Activated CD4-positive, alpha-beta T cell treated with anti-CD3 and anti-CD28 coated beads, Interleukin-2, amount 50 U/mL, for 16 hours (primary cell): ENCODE results near the gene ZNRF2.
"Not testable (repeated sequence)": the region's sequence is repeated elsewhere in the genome, so short reads cannot be mapped to it uniquely, and the experiment has no call there.

Experiments used
- DNase-seq: peaks from one replicate; pipeline ENCODE4 v3.0.0-alpha.2; 2020

Gene ZNRF2

GRCh38 chr7:30292416-30293038 is 8.1 kb downstream of the ZNRF2 start:
- not testable (repeated sequence) for DNase-seq

GRCh38 chr7:30296304-30296703 is 11.9 kb downstream of the ZNRF2 start:
- not testable (repeated sequence) for DNase-seq

- DNase-seq: not testable (repeated sequence)
Observed at GRCh38 chr7:30297499-30297898, 13.1 kb downstream of the ZNRF2 start.

DNA sequence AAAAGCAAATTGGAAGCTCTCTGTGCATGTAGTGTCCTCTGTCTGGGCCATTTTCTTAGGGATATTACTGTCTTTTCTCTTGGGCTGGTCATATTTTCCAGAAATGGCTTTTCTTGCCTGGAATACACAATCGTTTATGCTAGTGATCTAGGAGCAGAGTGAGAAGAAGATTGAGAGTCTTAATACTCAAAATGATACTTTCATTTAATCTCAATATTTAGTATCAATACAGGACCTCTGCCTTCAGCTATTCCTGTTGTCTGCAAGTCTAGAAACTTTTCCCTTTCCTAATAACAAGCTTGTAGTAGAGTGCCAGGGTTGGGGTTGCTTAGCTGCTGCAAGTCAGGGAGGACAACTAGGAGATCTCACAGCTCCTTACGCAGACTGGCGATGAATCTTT is 14.0 kb downstream of the ZNRF2 start:
- not testable (repeated sequence) for DNase-seq

DNA sequence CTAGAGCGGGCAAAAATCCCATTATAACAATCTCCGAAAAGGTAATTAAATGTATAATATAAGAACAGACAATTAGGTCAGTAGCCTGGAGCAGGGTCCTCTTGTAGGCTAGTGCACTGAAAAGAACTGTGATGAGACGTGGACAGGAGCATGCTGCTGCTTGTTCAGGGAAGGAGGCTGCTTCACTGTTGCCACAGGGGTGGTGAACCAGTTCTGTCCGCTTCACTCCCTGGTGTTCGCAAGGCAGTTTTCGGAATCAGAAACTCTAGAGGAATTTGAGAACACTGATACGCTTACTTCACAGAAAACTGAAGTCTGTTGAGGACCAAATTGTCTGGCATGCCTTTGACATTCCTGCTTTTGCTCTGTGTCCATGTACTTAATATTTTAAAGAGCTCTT is 17.4 kb downstream of the ZNRF2 start:
- DNase-seq: no peak

- no peak for DNase-seq
Observed at GRCh38 chr7:30302656-30303311, 18.4 kb downstream of the ZNRF2 start.

DNA sequence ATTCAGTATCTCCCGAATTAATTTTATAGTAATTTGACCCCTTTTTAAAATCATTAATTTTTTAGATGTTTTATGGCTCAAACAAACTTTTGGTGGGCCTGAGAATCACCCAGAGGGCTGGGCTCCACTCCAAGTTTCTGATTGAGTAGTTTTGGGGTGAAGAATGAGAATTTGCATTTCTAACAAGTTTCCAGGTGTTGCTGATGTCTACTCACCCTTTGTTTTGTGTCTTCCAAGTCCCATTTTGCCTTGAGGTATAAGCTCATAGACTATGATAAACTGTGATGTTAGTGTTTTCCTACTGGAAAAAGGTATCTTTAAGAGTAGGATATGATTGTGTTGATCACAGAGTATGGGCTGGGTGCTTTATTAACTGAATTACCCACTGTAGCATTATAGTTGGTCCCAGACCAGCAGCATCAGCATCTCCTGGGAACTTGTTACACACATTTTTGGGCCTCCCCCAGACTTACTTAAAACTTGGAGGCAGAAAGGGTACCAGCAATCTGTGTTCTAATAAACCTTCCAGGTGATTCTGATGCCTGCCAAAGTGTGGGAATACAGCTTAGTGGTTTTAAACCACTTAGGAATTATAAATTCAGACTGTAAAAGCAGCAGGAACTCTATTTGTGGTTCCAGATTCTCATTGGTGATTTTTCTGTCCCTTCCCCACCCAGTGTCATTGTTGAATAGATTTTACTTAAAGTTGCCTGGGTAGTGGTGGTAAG is 19.1 kb downstream of the ZNRF2 start:
- DNase-seq: no peak

DNA sequence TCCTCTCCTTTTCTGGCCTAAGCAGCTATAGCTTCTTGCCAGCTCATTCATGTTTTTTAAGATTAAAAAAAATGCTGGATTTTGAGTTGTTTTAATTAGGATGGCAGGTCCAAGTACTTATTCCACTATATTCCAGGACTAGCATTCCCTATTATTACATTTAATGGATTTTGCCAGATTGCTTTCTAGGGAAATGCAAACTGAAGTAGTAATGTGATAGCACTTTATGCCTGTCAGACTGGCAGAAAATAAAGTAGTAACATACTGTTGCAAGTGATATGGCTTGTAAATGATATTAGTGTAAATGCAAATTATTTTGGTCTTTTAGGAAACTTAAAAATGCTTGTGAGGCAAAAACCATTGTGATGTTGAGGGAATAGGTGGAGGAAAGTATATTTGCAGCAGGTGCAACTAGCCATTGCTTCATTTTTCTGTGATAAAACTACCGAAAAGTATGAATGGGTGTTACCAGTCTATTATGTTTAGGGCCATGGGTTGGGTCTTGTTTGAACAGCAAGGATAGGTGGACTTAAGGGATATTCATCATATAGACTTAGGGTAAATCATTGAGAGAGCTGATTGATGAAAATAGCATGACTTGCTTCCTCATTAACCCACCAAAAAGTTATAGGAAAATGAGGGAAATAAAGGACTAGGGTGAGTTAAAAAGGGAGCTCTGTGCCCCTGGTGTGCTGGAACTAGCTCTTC is 19.9 kb downstream of the ZNRF2 start:
- DNase-seq: no peak

DNA sequence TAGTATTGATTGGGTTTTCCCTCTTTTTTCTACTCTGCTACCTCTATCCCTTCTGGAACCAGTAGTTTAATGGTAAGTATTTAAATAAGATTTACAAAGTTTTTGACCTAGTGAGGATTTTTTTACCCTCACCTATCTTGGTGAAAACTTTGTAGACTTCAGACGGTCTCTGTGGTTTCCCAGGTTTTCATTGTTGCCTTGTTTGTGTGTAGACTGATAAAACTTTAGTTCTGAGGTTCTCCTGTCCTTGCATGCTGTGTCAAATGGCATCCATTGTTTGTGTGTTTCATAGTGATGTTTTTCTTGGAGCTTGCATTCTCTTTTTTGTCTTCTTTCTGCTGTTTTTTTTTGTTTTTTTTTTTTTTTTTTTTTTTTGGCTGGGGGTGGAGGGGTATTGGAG is 22.6 kb downstream of the ZNRF2 start:
- DNase-seq: no peak

- DNase-seq: peak; percentile 15
Observed at GRCh38 chr7:30308389-30308788, 24.0 kb downstream of the ZNRF2 start.

- no peak for DNase-seq
Observed at GRCh38 chr7:30309302-30309701, 24.9 kb downstream of the ZNRF2 start.

DNA sequence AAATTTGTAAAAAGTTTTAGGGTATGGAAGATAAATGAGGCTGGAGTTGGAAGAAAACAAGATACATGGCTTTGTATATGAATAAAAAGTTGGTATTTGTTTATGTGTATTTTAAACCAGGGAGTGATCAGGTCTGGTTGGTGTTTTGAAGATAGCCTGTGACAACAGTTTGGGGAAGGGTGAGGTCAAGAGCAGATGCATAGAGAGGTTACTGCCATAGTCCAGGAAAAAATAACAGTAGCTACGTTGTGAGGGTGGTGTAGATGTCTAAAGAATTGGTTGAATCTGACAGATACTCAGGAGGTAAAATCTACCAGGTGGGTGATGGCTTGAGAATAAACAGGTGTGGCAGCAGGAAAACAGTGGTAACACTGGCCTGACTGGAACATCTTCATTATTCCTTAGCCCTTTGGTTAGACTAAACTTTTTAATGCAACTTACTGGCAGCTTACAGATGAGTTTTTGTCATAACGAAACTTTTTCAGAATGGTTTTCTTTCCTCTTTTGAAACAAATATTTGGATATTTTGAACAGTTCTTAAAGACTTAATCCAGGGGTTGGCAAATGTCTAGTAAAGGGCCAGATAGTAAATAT is 25.5 kb downstream of the ZNRF2 start:
- no peak for DNase-seq

DNA sequence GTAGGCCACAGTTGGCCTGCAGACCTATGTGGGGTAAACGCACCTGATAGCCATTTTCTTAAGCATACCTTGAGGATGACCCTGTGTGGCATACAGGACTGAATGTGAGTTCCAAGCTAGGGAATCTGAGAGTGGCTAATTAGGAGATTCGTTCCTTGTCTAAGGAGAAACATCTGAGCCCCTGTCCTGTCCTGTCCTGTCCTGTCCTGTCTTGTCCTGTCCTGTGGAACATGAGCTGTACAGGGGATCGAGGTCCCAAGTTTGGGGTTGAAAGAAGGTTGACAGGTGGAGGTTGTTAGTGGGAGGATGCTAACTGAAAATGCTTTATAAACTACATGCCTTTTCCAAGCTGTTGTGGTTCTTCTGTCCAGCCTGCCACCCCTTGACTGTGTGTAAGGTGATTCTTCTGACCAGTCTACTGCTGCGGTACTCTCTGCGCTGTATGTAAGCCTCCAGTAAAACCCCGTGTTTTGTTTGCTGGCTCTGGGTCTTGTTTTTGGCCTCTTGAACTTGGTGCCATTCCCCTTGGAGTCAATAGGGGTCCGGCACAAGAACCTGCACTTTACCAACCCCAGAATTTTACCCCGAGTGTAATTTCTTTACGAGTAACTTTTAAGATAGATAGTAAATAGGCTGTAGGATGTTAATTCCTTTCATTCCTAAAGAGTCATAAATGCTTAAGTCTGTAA is 26.4 kb downstream of the ZNRF2 start:
- DNase-seq: no peak

DNA sequence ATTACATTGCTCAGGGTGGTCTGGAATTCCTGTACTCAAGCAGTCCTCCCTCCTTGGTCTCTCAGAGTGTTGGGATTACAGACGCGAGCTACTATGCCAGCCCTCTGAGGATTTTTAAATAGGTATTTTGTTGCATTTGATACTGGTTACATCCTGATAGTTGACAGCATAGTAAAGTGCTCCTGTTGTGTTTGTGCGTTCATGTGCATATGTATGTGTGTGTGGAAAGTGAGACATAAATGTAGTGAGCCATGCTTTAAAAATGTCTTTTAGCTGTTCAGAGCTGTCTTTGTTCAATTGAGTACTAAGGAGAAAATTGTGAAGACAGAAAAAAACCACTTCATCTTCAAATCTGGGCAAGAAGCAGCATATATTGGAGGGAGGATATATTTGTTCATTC is 27.8 kb downstream of the ZNRF2 start:
- no peak for DNase-seq

- DNase-seq: no peak
Observed at GRCh38 chr7:30313348-30313747, 29.0 kb downstream of the ZNRF2 start.

DNA sequence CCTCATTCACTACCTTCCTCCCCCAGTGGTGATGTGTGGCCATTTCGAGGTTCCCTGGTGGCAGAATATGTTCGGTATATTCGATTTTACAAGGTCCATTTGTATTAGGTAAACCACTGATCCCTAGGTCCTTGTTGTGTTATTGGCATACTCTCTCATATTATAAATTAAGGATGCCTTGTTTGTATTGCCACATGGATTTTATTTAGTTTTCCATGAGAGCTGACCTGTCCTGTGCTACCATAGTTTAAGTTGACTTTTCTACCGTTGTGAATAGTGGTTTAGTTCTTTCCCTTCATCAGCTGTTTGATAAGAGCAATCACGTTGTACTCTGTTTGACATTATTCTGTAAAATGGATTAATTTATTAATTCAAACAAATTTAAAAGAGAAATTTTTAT is 29.4 kb downstream of the ZNRF2 start:
- DNase-seq: no peak

DNA sequence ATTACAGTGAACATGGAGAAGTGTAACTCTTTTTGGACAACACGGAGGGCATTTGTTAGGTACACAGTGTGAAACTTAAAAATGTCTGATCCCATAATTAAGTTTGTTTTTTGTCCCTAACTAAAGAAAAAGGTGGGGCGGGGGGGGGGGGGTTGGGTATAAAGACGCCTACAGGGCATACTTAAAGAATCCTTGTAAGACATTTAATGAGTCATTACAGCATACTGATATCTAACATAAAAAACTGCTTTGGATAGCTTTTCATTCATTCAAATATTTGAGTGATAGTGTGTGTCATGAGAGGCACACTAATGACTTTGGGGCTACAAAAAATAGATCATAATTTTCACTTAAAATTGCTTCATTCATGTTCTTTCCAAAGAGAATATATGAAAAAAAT is 31.2 kb downstream of the ZNRF2 start:
- no peak for DNase-seq

GRCh38 chr7:30320392-30320791 is 36.0 kb downstream of the ZNRF2 start:
- peak; percentile 36 for DNase-seq

DNA sequence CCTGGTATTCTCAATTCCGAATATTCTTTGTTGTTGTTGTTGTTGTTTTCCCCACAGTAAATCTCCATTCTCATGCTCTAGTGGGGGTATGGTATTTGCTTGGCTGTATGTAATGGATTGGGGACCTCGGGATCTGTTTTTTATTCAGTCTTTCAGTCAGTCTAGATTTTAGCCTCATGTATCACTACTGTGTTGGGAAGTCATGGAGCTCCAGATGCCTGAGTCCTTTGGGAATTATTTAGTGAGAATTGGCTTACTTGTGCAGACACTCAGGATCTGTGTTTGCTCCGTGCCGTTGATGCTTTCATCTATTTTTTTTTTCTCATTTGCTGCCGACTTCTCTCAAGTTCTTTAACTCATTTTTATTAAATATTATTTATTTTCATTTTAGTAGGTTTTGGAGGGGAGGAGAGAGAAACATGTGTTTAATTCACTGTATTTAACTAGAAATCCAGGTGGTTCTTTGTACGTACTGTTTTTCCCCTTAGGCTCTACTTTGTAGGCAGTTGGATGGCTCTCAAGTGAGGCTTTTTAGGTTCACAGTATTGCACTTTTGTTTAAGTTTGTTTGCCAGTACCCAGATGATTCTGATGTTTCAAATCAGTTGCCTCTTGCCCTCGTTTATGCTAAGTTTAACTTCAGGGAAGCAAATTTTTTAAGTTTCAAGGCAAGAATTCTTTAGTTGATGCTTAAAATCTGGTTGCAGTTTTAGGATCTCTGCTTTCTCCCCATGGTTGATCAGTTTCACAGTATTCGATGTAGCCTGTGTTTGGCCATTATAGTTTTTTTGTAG is 36.9 kb downstream of the ZNRF2 start:
- DNase-seq: peak; percentile 21

DNA sequence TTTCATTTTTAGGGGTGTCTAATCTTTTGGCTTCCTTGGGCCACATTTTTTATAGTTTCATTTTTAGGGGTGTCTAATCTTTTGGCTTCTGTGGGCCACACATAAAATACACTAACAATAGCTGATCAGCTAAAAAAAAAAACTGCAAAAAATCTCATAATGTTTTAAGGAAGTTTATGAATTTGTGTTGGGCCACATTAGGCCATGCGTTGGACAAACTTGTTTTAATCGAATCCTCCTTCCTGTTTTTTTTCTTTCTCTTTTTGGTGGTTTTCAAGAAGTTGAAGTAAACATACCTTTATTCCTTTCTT is 37.4 kb downstream of the ZNRF2 start:
- no peak for DNase-seq

GRCh38 chr7:30322271-30323005 is 38.0 kb downstream of the ZNRF2 start:
- DNase-seq: peak; percentile 57
